ENCODE results near the gene RASGRF2.
"Not testable (repeated sequence)": the region's sequence is repeated elsewhere in the genome, so short reads cannot be mapped to it uniquely, and the experiment has no call there.

The RASGRF2 gene

GRCh38 chr5:81239613-81240012, 279.4 kb downstream of the RASGRF2 start:
- DNase-seq (ENCODE audit: low read depth in 3 of 3) = no peak

GRCh38 chr5:81241001-81241400, 280.8 kb downstream of the RASGRF2 start:
- DNase-seq (ENCODE audit: low read depth in 3 of 3) = no peak

GRCh38 chr5:81241961-81242648, 281.9 kb downstream of the RASGRF2 start:
- no peak for DNase-seq (ENCODE audit: low read depth in 3 of 3)

- no peak for DNase-seq (ENCODE audit: low read depth in 3 of 3)
These were observed 282.8 kb downstream of the RASGRF2 start for GRCh38 chr5:81242906-81243436.

- no peak for DNase-seq (ENCODE audit: low read depth in 3 of 3)
These were observed 284.3 kb downstream of the RASGRF2 start for GRCh38 chr5:81244451-81244850.

GRCh38 chr5:81245871-81246235, 285.7 kb downstream of the RASGRF2 start:
- DNase-seq (ENCODE audit: low read depth in 3 of 3) = no peak

GRCh38 chr5:81246697-81247096, 286.5 kb downstream of the RASGRF2 start:
- no peak for DNase-seq (ENCODE audit: low read depth in 3 of 3)

- no peak for DNase-seq (ENCODE audit: low read depth in 3 of 3)
These were observed 287.3 kb downstream of the RASGRF2 start for GRCh38 chr5:81247441-81247972.

- no peak for DNase-seq (ENCODE audit: low read depth in 3 of 3)
These were observed 289.1 kb downstream of the RASGRF2 start for GRCh38 chr5:81249240-81249639.

- DNase-seq (ENCODE audit: low read depth in 3 of 3) = no peak
These were observed 289.8 kb downstream of the RASGRF2 start for GRCh38 chr5:81250004-81250403.

- DNase-seq (ENCODE audit: low read depth in 3 of 3) = no peak
These were observed 291.8 kb downstream of the RASGRF2 start for GRCh38 chr5:81251922-81252321.

GRCh38 chr5:81252904-81253303, 292.7 kb downstream of the RASGRF2 start:
- no peak for DNase-seq (ENCODE audit: low read depth in 3 of 3)

GRCh38 chr5:81253875-81254274, 293.7 kb downstream of the RASGRF2 start:
- DNase-seq (ENCODE audit: low read depth in 3 of 3) = no peak

- no peak for DNase-seq (ENCODE audit: low read depth in 3 of 3)
These were observed 294.9 kb downstream of the RASGRF2 start for GRCh38 chr5:81254886-81255559.

GRCh38 chr5:81256766-81257165, 296.6 kb downstream of the RASGRF2 start:
- no peak for DNase-seq (ENCODE audit: low read depth in 3 of 3)

- not testable (repeated sequence) for DNase-seq (ENCODE audit: low read depth in 3 of 3)
These were observed 302.6 kb downstream of the RASGRF2 start for GRCh38 chr5:81262796-81263195.

GRCh38 chr5:81265101-81265500, 304.9 kb downstream of the RASGRF2 start:
- no peak for DNase-seq (ENCODE audit: low read depth in 3 of 3)

- DNase-seq (ENCODE audit: low read depth in 3 of 3) = no peak
These were observed 308.5 kb downstream of the RASGRF2 start for GRCh38 chr5:81268521-81269196.

GRCh38 chr5:81269751-81270393, 309.7 kb downstream of the RASGRF2 start:
- no peak for DNase-seq (ENCODE audit: low read depth in 3 of 3)

GRCh38 chr5:81270394-81271027, 310.3 kb downstream of the RASGRF2 start:
- not testable (repeated sequence) for DNase-seq (ENCODE audit: low read depth in 3 of 3)

All from stimulated activated CD4-positive, alpha-beta T cell treated with anti-CD3 and anti-CD28 coated beads, TNF-alpha, amount 100 ng/mL, for 48 hours (primary cell).